ENCODE data around the gene CASKIN2.

Gene CASKIN2

GRCh38 chr17:75490953-75491649 lies 24.2 kb downstream of the CASKIN2 start:
- no peak for TF ChIP-seq ESRRG (CRISPR knock-in tag; IDR thresholded peaks at IDR 0.05)
- no peak for TF ChIP-seq TSHZ2 (CRISPR knock-in tag; IDR thresholded peaks at IDR 0.05)
- TF ChIP-seq CSDC2 (CRISPR knock-in tag; IDR thresholded peaks at IDR 0.05) = no peak
- TF ChIP-seq OSR1 (CRISPR knock-in tag; IDR thresholded peaks at IDR 0.05) = no peak
- TF ChIP-seq ZNF565 (CRISPR knock-in tag; conservative IDR thresholded peaks at IDR 0.05; ENCODE audit: low read depth) = no peak
- no peak for ATAC-seq

- no peak for ATAC-seq
- TF ChIP-seq ZFP30 (CRISPR knock-in tag; IDR thresholded peaks at IDR 0.05) = no peak
Measured at GRCh38 chr17:75490173-75490743, 25.1 kb downstream of the CASKIN2 start.

- TF ChIP-seq TCF4 (CRISPR knock-in tag; IDR thresholded peaks at IDR 0.05; ENCODE audit: borderline replicate concordance) = no peak
- no peak for TF ChIP-seq TOX (CRISPR knock-in tag; IDR thresholded peaks at IDR 0.05; ENCODE audit: borderline replicate concordance)
- no peak for TF ChIP-seq ZC3H10 (CRISPR knock-in tag; IDR thresholded peaks at IDR 0.05)
- no peak for TF ChIP-seq ARNTL (CRISPR knock-in tag; IDR thresholded peaks at IDR 0.05; ENCODE audit: borderline replicate concordance, low read depth)
- no peak for TF ChIP-seq TSHZ2 (CRISPR knock-in tag; IDR thresholded peaks at IDR 0.05)
- no peak for TF ChIP-seq SNAI2 (CRISPR knock-in tag; IDR thresholded peaks at IDR 0.05)
- TF ChIP-seq RARB (CRISPR knock-in tag; IDR thresholded peaks at IDR 0.05) = no peak
- no peak for TF ChIP-seq ISL1 (CRISPR knock-in tag; IDR thresholded peaks at IDR 0.05)
- TF ChIP-seq, protein P1, sequence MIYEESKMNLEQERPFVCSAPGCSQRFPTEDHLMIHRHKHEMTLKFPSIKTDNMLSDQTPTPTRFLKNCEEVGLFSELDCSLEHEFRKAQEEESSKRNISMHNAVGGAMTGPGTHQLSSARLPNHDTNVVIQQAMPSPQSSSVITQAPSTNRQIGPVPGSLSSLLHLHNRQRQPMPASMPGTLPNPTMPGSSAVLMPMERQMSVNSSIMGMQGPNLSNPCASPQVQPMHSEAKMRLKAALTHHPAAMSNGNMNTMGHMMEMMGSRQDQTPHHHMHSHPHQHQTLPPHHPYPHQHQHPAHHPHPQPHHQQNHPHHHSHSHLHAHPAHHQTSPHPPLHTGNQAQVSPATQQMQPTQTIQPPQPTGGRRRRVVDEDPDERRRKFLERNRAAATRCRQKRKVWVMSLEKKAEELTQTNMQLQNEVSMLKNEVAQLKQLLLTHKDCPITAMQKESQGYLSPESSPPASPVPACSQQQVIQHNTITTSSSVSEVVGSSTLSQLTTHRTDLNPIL (CRISPR knock-in tag; IDR thresholded peaks at IDR 0.05; ENCODE audit: low read depth) = no peak
- no peak for TF ChIP-seq CSRNP3 (CRISPR knock-in tag; IDR thresholded peaks at IDR 0.05)
- no peak for TF ChIP-seq ESRRG (CRISPR knock-in tag; IDR thresholded peaks at IDR 0.05)
- no peak for TF ChIP-seq ZNF565 (CRISPR knock-in tag; conservative IDR thresholded peaks at IDR 0.05; ENCODE audit: low read depth)
- no peak for TF ChIP-seq PPARA (CRISPR knock-in tag; IDR thresholded peaks at IDR 0.05; ENCODE audit: borderline replicate concordance)
- no peak for TF ChIP-seq ZFP30 (CRISPR knock-in tag; IDR thresholded peaks at IDR 0.05)
- TF ChIP-seq ZNF8 (CRISPR knock-in tag; IDR thresholded peaks at IDR 0.05) = no peak
- TF ChIP-seq BACH2 (CRISPR knock-in tag; IDR thresholded peaks at IDR 0.05; ENCODE audit: borderline replicate concordance) = no peak
- ATAC-seq = no peak
Measured at GRCh38 chr17:75489511-75489955, 25.8 kb downstream of the CASKIN2 start.

Measured in SK-N-SH treated with all-trans-retinoic acid at 6 μM for 48 hours (cell line).